NCI-H128 (cell line): ENCODE measurements around the gene NDUFA12.

Source experiments
- DNase-seq: peaks from one replicate; lab custom pipeline; 2025; ENCODE audit not compliant: unreplicated experiment; lab: John Stamatoyannopoulos, UW

Gene NDUFA12

DNA sequence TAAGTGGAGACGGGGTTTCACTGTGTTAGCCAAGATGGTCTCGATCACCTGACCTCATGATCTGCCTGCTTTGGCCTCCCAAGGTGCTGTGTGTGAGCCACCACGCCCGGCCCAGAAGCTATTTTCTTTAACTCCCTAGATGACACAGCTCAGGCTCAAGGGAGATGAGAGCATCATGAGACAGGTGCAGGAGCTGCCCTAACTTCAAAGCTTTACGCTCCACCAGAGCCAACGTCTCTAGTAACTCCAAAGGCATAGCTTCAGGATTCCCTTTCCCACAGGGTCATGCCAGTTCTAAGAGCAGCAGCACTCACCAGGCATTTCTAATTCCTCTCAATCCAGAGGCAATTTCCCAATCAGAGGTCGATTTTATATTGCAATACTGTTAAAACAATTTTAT is 21.0 kb downstream of the NDUFA12 start:
- no peak for DNase-seq

DNA sequence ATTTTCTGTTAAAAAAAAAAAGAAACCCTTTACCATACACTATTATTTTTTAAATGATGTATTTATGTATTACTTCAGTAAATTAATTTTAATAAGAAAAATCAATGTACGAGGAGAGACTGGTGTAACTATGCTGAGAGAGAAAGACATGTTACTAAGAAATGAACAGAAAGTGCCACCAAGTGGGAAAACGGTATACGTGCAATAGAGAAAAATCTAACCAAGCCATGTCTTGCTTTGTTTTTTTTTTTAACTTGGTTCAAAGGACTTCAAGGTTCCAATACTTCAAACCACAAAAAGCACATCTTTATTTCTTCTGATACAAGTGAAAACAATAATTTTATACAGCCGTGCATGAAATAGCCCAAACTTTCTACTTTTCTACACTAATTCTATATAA is 22.9 kb downstream of the NDUFA12 start:
- DNase-seq, result no peak

DNA sequence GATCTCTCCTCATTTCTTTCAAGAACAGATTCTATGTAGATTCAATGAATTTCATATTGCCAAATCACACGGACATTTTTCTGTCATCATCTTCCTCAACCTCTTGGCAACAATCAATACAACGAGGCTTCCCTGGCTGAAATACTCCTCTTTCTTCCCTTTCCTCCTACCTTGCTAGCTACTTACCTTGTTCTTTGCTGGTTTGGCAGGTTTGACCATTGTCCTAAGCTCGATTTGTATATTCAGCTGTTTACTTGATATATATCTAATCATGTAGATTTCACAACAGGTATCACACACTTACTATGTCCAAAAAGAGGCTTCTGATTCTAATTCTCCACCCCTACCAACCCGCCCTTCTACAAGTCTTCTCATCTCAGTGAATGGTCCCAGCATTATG is 23.6 kb downstream of the NDUFA12 start:
- DNase-seq, result no peak

DNA sequence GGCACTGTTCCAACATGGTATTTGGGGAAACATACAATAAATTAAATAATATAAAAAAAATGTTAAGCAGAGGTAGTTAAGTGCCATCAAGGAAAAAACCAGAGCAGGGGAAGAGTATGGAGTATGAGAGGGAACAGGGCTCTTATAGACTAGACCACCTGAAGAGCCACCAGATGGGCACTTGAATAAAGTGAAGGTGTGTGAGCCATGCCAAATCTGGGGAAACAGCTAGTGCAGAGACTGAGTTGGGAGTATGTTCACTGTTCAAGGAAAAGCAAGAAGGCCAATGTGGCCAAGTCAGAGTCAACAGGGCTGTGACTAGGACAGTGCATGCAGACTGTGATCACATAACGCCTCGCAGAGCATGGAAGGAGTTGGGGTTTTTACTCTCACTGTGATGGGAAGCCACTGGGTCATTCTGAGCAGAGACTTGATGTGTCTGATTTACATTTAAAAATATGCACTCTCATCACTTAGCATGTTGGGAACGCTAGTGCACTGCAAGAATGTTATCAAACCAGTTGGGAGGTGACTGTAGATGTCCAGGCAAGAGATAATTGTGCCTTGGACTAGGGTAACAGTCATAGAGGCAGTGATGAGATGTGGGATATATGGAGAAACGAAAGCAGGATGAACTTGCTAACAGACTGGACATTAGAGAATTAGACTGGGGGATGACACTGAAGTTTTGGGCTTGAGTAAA is 25.6 kb downstream of the NDUFA12 start:
- DNase-seq, result no peak

DNA sequence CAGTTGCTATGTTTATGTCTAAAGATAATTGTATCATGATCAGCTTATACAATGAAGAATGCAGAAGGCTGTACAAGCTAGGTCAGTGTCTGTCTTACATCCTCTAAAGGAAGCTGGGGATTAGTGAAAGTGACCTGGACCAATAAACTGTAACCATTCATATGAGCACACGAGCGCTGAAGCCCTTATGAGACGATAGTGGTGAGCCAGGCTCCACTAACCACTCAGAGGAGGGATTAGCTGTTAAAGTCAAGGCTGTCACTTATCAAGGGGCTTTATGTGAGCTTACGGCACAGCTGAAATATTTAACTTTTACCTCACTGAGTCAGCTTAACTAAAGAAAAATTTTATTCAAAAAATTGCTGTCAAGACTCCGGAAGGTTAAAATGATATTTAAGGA is 30.3 kb downstream of the NDUFA12 start:
- no peak for DNase-seq

DNA sequence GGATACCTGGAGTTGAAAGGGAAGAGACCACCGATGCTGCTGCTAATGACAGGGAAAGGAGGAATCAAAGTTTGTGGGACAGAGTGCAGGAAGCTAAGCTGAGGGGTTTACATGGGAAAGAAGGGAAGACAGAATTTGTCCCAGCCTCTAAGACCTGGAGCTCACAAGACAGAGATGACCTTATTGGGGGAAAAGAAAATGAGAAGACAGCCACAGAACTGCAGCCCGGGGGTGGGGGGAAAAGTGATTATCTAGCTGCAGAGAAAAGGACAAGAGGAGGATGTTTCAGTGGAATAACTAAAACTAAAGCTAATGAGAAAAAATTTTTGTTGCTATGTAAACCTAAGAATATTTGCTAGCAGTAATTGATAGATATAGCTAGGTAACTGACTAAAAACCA is 30.7 kb downstream of the NDUFA12 start:
- no peak for DNase-seq

DNA sequence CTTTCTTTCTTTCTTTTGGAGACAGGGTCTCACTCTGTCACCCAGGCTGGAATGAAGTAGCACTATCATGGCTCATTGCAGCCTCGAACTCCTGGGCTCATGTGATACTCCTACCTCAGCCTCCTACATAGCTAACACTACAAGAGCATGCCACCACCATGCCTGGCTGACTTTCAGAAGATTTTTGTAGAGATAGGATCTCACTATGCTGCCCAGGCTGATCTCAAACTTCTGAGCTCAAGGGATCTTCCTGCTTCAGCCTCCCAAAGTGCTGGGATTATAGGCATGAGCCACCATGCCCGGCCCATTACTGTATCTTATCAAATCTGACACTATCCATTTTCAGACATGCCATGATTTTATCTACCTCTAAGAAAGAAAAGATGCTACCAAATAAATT is 31.6 kb downstream of the NDUFA12 start:
- DNase-seq, result no peak

DNA sequence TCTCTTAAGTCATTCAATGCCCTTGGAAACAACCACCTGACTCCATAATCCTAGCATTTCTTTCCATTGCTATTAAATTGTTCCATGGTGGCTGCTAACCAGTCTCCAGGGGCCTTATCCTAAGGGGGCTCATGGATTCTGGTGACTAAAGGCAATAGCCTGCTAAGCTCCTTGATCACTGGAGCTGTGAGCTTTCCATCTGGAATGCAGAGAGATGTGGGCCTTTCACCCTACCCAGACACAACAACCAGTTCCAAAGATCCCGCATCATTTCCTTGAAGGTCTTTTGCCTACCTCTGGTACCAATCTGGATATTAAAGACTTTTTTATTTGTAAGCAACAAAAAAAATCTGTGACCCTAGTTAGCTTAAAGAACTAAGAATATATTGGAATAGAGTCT is 32.9 kb downstream of the NDUFA12 start:
- no peak for DNase-seq

DNA sequence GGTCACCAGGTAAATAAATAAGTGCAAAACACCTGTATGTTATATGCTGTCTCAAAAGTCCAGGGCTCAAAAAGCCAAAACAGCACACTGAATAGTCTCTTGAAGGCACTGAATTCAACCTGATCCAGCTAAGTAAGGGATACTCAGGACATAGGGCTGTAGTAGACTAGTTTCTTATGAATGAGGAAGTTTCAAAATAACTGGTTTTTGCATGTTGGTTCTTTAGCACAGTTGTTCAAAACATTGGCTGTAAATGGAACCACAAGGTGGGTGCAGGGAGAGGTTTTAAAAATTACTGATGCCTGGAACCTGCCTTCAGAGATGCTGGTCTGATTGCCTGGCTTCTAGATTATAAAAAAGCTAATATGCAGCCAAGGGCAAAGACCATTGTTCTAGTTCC is 34.1 kb downstream of the NDUFA12 start:
- no peak for DNase-seq

DNA sequence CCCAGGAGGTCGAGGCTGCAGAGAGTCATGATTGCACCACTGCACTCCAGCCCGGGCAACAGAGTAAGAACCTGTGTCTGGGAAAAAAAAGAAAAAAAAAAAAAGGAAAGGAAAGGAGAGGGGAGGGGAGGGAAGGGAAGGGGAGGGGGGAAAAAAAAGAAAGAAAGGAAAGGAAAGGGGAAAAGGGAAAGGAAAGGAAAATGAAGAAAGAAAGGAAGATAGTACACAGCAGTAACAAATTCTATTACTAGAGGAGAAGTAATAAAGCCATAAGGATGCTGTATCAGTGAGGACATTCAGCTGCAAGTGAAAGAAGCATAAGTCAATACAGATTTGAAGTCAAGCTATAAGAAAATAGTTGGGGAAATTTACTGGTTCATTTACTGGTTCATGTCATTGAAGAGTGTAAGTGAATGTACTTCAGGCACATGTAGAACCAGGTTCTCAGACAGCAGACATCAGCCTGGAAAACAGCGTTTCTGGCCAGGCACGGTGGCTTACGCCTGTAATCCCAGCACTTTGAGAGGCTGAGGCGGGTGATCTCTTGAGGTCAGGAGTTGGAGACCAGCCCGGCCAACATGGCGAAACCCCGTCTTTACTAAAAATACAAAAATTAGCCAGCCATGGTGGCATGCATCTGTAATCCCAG is 37.4 kb downstream of the NDUFA12 start:
- no peak for DNase-seq

DNA sequence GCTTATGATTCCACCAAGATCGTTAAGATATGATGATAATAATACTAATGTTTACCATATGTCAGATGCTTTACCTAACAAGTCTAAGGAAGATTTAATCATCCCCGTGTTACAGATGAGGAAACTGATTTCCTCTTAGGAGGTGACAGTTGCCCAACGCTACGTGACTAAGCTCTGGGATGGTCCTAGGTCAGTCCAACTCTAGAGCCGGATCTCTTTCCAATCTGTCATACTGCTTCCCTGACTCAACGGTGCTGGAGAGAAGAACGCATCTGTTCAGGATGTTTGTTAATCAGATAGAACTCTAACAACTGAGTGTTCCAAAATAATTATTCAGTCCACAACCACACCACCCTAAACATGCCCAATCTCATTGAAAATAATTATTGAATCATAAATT is 39.8 kb downstream of the NDUFA12 start:
- no peak for DNase-seq

DNA sequence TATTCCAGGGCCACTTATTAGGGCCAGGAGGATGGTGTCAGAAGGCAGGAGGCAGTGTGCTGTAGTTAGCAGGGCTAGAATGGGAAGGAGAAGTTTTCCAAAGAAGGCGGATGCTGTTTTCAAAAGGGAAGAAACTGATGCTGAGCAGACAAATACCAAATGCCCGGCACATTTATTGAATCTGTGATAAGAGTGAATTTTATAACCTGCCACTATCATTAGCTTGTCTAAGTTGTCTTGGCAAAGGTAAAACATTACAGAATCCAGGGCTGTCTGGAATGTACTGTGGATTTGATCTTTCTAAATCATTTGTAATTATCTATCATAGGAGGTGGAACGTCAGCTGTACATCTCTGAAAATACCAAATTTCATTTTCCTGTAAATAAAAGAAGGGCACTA is 40.8 kb downstream of the NDUFA12 start:
- no peak for DNase-seq

DNA sequence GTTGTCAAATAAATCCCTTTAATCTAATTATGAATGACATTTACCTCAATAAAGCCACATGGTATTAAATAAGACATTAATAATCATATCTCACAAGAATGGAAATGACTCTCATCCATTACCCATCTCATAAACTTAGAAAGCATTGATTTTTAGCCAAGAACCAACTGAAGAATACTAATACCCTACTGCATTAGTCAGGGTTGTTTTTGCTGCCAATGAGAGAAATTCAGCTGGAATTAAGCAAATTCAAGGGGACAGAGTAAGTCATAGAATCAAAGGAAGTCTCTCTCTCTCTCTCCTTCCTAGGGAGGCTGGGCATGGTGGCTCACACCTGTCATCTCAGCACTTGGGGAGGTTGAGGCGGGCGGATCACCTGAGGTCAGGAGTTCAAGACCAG is 41.6 kb downstream of the NDUFA12 start:
- DNase-seq, result no peak

DNA sequence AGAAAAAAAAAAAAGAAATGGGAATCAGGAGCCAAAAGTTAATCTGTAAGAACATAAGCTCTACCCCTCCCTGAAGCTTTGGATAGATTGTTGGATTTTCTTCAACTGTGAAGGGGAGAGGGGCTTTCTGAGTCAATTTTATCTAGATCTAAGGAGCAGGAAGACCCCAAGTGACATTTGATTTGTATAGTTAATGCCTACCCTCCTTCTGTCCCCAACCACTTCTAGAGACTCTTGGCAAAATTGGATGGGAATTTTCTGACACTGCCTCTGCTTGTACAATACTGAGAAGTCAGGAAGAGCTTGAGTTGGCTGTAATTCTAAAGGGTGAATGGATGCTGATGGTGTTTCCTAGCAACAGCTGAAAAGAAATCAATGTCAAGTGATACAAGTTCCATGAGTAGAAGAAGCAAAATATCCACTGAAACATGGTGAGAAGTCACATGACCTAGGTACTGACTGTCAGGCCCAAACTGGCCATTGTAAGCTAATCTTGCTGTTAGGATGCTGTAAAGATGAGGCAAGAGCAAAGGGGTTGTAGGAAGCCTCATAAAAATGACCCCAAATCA is 42.2 kb downstream of the NDUFA12 start:
- no peak for DNase-seq

DNA sequence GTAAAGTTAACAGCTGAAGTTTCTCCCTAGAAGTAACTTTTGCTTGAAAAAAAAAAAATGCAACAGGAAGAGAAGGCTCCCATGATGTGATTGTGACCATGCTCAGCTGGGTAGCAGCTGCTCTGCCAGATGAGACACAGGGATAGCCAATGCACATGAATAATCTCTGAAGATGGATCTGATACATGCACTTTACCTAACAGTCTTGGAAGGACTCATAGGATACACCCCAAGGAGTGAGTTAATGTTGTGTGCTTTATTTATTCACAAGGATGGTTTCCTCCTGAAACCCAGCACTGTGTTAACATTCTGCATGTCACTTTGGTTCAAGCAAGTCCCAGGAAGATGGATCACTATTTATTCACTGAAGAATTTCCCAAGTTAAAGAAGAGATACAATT is 46.5 kb downstream of the NDUFA12 start:
- DNase-seq, result no peak

DNA sequence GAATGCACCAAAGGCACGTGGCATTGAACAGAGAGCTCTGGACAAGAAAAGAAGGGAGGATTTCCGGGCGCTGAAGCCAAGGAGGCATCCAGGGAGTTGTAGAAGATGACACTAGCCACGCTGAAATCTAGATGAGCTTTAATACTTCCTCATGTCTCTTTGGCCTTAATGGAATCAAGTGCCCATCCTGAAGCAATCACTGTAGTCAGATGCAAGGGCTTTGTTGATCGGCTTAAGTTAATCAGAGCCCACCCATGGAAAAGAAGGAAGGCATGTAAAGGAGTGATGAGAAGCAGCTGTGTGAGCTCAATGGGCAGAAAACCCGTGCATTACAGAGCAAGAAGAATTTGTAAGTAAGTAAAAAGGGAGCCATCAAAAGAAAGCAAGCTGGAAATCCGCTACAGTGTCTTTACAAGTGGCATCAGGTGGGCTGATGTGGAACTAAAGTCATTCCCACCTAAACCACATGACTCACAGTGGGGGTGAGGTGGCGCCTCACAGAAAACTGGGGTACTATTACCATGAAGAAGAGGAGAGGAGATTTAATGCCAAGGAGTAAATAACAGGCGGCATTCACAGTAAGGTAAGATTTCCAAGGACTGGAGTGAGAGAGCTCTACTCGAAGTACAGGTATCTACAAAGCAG is 48.4 kb downstream of the NDUFA12 start:
- DNase-seq, result no peak

DNA sequence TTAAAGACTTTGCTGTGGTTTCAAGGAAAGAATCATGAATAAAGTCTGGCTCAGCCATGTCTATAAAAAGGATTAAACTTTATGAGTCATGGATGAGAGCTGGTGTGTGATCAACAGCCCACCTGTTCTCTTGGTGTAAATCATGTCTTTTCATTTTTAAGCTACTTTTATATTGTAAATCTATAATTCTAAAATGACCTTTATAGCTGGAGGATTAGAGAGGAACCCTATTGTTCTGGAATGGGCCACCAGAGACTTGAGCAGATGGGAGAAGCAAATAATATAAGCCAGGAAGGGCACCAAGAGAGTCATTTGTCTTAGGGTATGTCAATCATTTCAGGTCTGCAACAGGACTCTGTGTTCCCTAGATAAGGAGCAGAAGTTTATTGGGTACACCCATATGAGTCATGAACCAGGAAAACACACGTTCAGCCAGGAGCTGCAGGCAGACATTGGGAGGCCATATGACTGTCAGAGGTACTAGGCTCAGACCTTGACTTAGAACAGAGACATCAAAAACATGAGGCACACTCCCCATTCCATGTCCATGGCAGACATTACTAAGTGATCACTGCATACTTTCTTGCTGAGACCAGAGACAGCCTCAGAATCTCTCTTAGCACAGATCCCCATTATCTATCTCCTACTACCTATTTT is 49.3 kb downstream of the NDUFA12 start:
- DNase-seq, result no peak

DNA sequence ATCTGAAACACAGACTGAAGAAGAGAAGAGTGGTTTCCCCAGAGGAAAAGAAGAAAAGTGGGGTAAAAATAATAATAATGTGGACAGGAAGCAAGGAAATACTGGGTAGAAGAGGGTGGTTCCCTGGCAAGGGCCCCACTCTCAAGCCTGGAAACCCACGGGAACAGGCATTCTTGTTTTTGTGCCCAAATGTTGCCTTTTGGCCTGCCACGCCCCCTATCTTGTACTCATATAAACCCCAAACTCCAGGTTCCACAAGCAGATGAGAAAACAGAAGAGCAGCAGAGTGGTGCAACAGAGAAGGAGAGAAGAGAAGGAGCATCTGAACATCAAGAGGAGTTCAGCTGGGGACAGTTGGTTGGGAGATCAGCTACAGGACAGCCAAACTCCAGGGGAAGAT is 51.2 kb downstream of the NDUFA12 start:
- no peak for DNase-seq

DNA sequence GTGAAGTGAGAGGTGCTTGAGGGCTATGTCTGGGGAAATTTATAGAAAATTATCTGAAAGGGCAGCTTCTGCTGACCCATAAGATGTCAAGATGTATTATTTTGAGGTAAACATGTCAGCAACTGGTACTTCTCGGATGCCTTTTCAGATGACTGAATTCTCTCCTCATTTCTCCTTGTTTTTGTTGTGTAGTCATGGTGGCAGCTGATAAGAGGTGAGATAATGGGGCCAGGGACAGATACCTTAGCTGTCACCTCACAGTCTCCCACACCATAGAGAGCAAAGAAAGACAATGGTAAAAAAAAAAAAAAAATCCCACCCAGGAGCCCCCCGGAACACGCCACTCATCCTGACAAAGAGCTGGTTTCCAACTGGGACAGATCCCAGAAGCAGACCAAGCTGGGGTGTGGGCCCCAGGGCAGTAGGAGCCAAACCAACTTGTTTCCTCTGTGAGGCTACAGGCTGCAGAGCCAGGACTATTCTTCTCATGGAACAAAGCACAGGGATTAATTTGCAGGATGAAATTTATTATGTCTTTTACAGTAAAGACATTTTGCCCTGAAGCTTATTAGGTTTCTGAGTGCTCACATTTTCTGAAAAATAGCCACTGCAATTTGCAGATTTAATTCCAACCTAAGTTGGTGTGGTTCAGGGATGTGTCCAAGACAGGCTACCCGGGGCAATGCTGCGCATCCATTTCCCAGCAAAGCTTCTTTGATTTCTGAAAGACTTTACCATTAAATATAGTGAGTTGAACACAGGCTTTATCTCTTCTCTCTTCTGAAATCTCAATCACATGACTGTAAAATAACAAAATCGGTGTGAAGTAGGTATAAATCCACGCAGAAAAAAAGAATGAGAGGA is 52.2 kb downstream of the NDUFA12 start:
- no peak for DNase-seq

DNA sequence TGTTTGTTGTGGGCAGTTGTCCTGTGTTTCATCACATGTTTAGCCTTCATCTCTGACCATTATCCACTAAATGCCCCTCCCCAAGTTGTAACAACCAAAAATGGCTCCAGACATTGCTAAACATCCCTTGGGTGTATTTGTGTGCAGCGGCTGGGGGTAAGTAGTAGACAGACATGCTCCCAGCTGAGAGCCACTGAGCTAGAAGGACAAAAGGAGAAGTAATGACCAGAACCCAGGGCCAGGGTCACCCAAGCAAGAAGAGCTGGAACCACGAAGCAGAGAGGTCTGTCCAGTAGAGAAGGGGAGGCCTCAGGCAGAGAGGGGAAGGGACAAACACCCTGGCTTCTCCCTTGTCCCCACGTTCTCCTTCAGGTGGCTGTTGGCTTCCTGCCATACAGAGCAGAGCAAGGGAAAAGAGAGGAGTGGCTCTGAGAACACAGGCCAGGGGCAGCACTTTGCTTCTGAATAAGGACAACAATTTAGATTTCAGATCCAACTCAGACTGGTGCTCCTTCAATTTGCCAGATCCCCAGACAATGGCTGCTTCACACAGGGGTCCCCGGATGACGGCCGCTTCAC is 55.2 kb downstream of the NDUFA12 start:
- no peak for DNase-seq
